DMS79 treated with DMSO at 0.1 percent for 48 hours (cell line): ENCODE results near the gene FBXW8.
"Not testable (repeated sequence)": the region's sequence is repeated elsewhere in the genome, so short reads cannot be mapped to it uniquely, and the experiment has no call there.

Experiments
- DNase-seq: peaks from one replicate; lab custom pipeline; 2025; lab: John Stamatoyannopoulos, UW

The FBXW8 gene

GRCh38 chr12:117053597-117054201, 142.9 kb downstream of the FBXW8 start:
- DNase-seq = no peak

DNA sequence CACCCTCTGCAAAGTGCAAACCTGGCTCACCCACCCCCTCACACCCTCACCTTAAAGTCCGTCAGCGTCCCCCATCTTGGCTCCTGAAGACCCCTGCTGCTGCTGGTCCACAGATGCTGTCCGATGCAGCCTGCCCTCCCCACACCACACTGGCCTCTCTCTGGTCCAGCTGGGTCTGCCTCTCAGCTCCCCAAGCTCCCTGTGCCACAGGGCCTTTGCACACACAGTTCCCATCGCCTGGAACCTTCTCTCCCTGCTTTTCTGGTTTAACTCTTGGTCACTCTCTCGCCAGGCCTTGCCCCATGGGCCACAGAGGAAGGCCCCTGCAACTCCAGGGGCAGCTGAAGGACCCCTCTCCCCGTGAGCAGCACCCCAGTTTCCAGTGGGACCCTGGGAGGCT, 143.5 kb downstream of the FBXW8 start:
- no peak for DNase-seq

DNA sequence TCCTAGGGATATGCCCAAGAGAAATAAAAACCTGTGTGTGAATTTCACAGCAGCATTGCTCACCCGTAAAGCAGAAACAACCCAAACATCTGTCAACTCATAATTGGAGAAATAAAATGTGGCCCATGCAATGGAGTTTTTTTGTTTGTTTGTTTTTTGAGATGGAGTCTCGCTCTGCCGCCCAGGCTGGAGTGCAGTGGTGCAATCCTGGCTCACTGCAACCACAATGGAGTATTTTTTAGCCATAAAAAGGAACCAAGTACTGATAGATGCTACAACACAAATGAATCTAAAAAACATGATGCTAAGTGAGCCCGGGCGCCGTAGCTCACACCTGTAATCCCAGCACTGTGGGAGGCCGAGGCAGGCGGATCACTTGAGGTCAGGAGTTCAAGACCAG, 146.9 kb downstream of the FBXW8 start:
- not testable (repeated sequence) for DNase-seq

DNA sequence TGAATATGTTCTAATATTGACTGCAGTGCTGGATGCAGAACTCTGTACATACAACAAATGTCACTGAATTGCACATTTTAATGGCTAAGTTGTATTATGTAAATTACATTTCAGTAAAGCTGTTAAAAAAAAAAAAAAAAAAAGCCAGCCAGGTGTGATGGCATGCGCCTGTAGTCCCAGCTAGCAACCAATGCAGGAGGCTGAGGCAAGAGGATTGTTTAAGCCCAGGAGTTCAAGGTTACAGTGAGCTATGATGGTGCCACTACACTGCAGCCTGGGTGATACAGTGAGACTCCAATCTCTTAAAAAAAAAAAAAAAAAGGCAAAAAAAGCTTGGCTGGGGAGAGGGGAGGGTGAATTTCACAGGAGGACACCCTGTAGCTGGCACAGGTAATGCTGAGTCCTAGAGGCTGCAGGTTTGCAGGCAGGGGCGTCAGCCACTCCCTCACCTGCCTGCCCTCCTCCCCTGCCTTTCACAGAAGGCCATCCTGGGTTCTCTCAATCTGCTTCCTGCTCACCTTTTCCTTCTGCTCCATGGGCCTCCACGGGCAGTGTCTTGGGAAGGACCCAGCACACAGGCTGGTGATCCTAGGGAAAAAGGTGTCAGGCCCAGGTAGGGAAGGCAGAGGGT, 147.8 kb downstream of the FBXW8 start:
- DNase-seq = no peak

DNA sequence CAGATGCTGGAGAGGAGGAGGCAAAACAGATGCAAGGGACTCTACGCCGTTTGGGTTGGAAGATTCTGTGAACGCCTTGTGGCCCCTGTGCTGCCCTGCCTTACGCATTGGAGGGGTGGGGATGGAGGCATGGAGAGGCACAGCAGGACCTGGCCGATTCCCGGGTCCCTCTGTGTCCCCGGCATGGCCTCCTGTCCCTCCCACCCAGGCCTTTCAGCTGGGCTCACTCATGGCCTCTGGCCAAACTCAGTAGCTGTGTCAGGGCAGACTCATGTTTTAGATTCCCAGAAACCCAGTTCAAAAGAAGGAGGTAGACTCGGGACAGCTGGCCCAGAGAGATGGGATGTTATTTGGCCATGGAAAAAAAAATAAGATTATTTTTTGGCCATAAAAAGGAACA, 148.4 kb downstream of the FBXW8 start:
- no peak for DNase-seq

GRCh38 chr12:117060246-117060928, 149.6 kb downstream of the FBXW8 start:
- no peak for DNase-seq

GRCh38 chr12:117060929-117061305, 150.2 kb downstream of the FBXW8 start:
- DNase-seq = no peak

DNA sequence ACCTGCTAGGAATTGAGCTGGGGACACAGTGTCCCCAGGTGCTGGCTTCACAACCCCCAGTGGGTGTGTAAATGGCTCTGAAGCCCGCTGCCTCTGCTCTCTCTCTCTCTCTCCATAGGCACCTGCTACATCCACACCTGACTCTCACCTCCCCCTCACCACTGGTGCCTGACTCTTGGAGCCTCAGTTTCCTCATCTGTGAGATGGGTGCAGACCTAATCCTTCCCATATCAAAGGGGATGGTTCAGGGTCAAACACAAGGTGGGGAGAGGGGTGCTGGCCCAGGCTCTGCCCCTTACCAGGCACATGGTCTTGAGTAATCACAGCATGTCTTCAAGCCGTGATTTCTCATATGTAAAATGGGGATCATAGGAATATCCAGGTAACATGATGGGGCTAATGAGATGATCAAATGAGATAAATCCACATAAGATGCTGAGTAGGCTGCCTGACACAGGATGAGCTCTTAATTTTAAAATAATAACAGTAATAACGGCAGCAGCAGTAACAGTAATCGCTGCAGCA, 150.9 kb downstream of the FBXW8 start:
- DNase-seq = no peak

DNA sequence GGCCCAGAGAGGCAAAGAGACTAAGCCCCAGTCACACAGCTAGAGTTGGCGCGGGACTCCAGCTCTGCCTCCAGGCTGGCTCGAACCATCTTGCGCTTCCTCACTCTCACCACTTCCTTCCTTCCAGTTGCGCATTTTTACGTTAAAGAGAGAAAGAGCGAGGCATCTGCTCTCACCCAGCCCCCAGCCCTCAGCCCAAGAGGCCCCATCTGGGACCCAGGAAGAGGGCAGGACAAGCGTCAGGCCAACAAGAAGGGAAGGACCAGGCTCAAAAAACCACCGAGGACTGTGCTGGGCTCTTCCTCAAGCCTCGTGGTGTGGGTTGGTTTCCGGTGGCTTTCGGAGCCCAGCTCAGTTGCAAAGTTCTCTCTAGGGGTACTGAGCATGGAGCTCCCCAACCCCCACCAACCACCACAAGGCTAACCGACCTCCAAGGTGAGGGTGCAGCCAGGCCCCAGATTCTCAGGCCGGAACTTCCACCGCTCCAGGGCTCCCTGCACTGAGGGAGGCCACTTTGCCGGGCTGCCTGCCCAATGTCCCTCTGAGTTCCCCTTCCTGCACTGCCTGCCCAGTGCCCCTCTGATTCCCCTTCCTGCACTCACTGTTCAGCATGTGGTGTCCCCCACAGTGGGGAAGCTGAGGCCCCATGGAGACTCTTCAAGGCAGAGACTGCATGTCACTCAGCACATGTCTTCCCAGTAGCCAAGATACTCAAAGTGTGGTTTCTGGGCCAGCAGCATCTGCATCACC, 152.6 kb downstream of the FBXW8 start:
- DNase-seq = no peak

- DNase-seq = no peak
Observed at GRCh38 chr12:117064049-117064448, 153.3 kb downstream of the FBXW8 start.

- no peak for DNase-seq
Observed at GRCh38 chr12:117064596-117064995, 153.8 kb downstream of the FBXW8 start.

DNA sequence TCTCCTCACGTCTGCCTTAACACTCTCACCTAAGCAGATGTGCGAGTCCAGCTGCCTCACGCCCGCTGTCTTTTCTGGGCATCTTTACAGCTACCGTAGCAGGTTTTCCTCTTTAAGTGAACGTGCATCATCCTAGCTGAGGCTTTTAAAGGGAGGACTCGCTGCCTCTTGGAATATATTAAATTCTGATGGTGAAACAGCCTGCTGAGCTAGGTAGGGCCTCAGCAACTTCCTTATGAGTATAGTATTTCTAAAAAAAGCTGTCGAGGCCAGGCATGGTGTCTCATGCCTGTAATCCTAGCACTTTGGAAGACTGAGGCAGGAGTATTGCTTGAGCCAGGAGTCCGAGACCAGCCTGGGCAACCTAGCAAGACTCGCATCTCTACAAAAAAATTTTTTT, 156.3 kb downstream of the FBXW8 start:
- DNase-seq = no peak

- DNase-seq = no peak
Observed at GRCh38 chr12:117067638-117068037, 156.9 kb downstream of the FBXW8 start.

- DNase-seq = no peak
Observed at GRCh38 chr12:117068492-117068891, 157.7 kb downstream of the FBXW8 start.

- DNase-seq = no peak
Observed at GRCh38 chr12:117069101-117069797, 158.5 kb downstream of the FBXW8 start.

- DNase-seq = no peak
Observed at GRCh38 chr12:117069926-117070900, 159.5 kb downstream of the FBXW8 start.

GRCh38 chr12:117071009-117071408, 160.3 kb downstream of the FBXW8 start:
- no peak for DNase-seq

DNA sequence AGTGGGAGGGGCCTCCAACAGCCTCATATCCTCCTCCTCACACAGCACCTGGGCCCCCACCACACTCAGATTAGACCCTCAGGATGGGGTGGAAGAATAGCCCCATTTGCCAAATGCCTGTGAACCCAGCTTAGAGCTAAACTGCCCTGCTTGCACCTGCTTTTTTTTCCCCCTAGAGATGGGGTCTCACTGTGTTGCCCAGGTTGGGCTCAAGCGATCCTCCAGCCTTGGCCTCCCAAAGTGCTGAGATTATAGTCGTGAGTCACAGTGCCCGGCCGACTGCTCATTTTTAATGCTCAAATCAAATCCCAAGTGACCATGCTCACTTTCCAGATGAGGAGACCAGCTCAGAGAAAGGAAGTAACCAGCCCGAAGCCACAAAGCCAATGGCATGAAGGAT, 161.4 kb downstream of the FBXW8 start:
- no peak for DNase-seq

DNA sequence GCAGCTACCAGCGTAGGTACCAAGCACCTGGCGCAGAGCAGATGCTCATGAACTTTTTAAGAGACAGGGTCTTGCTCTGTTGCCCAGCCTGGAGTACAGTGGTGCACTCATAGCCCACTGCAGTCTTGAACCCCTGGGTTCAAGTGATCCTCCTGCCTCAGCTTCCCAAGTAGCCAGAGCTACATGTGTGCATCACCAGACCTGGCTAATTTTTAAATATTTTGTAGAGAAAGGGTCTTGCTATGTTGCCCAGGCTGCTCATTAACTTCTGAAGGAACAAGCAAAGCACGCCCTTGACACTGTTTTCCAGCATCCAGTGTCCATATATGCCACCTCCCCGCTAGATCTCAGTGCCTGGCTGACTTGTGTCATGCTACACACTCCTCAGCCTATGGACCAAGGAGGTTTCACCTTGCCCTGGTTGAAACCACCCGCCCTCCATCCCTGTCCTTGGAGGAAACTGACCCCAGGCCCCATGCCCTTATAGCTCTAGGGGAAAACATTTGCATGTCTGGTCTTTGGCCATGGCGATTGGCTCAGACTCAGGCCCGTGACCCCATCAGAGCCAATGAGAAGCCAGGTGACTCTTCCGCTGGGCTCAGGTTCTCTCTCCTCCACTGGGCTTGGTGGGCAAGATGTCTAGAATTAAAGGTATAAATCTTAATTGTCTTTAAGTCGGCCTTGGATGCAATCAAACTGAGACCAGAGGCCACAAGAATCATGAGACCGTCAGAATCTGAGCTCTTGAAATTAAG, 162.2 kb downstream of the FBXW8 start:
- DNase-seq = no peak

GRCh38 chr12:117073611-117074010, 162.9 kb downstream of the FBXW8 start:
- no peak for DNase-seq
